Osteocyte (in vitro differentiated cells): ENCODE measurements around the gene CDC73. TPM values are rescaled to one million over a fixed set of nuclear protein-coding genes. Genes with fewer than 3 reads are reported as not detected.

Source experiments
- DNase-seq: peaks from one replicate; pipeline ENCODE4 v3.0.0; 2021; ENCODE audit warnings: mixed read lengths; ENCODE audit not compliant: unreplicated experiment; ENCODE audit errors: extremely low spot score
- H3K27ac Mint-ChIP-seq: one replicate; pipeline ENCODE4 v1.8.0; 2021; ENCODE audit warnings: mild to moderate bottlenecking, mixed read lengths; ENCODE audit not compliant: unreplicated experiment
- H3K27me3 Mint-ChIP-seq: one replicate; pipeline ENCODE4 v1.8.0; 2021; ENCODE audit warnings: mixed read lengths; ENCODE audit not compliant: unreplicated experiment
- H3K36me3 Mint-ChIP-seq: one replicate; pipeline ENCODE4 v1.8.0; 2021; ENCODE audit warnings: mixed read lengths; ENCODE audit not compliant: unreplicated experiment
- H3K4me1 Mint-ChIP-seq: one replicate; pipeline ENCODE4 v1.8.0; 2021; ENCODE audit warnings: mixed read lengths; ENCODE audit not compliant: unreplicated experiment
- H3K4me3 Mint-ChIP-seq: one replicate; pipeline ENCODE4 v1.8.0; 2021; ENCODE audit warnings: mild to moderate bottlenecking, moderate library complexity, mixed read lengths; ENCODE audit not compliant: unreplicated experiment
- H3K9me3 Mint-ChIP-seq: one replicate; pipeline ENCODE4 v1.8.0; 2021; ENCODE audit warnings: mixed read lengths; ENCODE audit not compliant: unreplicated experiment
- total RNA-seq: library from RNA; stranded (reverse); gene quantifications from 2 replicates; pipeline ENCODE4 v1.2.1, GENCODE V29; 2021
- TF ChIP-seq, protein P1 (sequence below): fragments of 200-600 bp; sonication (generic); IDR thresholded peaks from 2 replicates; pipeline ENCODE4 v1.5.0; 2021; ENCODE audit warnings: antibody characterized with exemption, mild to moderate bottlenecking, moderate library complexity

Gene CDC73
- total RNA-seq, 1 donor from 2014 or later: 73.3 TPM

DNA sequence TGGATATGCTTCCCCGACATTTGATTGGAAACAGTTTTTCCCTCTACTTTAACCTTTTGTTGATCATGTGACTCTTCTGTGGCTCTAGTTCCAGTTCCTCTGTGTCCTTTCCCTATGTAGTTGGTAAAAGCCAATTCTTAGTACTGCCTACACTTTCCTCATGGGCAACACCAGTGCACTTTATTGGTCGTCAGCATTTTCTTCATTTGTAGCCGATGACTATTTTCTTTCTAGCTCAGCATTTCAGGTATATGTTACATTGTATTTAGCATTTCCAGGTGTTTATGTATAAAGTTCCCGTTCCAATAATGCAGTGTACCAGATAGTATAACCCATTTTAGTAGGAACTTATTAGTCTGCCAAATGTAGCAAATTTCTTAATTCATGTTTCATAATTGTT is 92.2 kb downstream of the CDC73 start:
- no peak overlapping the region for H3K27ac Mint-ChIP-seq
- H3K27me3 Mint-ChIP-seq: no peaks in the 10 kb centered on the region
- peaks cover 12% of the 10 kb centered on the region for H3K9me3 Mint-ChIP-seq
- DNase-seq: no peak
- TF ChIP-seq, protein P1, sequence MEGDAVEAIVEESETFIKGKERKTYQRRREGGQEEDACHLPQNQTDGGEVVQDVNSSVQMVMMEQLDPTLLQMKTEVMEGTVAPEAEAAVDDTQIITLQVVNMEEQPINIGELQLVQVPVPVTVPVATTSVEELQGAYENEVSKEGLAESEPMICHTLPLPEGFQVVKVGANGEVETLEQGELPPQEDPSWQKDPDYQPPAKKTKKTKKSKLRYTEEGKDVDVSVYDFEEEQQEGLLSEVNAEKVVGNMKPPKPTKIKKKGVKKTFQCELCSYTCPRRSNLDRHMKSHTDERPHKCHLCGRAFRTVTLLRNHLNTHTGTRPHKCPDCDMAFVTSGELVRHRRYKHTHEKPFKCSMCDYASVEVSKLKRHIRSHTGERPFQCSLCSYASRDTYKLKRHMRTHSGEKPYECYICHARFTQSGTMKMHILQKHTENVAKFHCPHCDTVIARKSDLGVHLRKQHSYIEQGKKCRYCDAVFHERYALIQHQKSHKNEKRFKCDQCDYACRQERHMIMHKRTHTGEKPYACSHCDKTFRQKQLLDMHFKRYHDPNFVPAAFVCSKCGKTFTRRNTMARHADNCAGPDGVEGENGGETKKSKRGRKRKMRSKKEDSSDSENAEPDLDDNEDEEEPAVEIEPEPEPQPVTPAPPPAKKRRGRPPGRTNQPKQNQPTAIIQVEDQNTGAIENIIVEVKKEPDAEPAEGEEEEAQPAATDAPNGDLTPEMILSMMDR: no peak
- H3K4me1 Mint-ChIP-seq: peaks cover 32% of the 10 kb centered on the region
- H3K4me3 Mint-ChIP-seq: no peak overlapping the region
- peaks cover 58% of the 10 kb centered on the region for H3K36me3 Mint-ChIP-seq

DNA sequence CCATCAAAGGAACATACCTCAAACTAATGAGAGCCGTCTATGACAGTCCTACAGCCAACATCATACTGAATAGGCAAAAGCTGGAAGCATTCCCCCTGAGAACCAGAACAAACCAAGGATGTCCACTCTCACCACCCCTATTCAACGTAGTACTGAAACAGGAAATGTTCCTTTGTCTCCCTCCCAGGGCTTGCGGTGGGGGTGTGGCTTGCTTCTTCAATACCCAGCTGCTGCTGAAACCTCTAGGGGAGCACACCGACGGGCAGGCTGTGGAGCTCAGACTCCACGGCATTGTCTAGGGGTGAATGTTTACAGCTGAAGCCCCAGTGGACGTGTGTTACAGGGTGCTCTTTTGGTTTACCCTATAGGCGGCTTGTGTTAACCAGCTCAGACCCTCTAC is 95.1 kb downstream of the CDC73 start:
- peaks cover 27% of the 10 kb centered on the region for H3K4me1 Mint-ChIP-seq
- H3K4me3 Mint-ChIP-seq: no peak overlapping the region
- peaks cover 52% of the 10 kb centered on the region for H3K36me3 Mint-ChIP-seq
- no peak overlapping the region for H3K27ac Mint-ChIP-seq
- DNase-seq: no peak
- H3K27me3 Mint-ChIP-seq: no peaks in the 10 kb centered on the region
- peaks cover 8% of the 10 kb centered on the region for H3K9me3 Mint-ChIP-seq
- TF ChIP-seq, protein P1: no peak

DNA sequence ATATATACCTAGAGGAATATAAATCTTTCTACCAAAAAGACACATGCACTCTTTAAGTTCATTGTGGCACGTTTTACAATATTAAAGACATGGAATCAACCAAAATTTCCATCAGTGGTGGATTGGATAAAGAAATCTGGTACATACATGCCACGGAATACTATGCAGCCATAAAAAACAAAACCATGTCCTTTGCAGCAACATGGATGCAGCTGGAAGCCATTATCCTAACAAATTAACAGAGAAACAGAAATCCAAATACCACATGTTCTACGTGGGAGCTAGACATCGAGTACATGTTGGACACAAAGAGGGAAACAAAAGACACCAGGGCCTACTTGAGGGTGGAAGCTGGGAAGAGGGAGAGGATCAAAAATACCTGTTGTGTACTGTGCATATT is 97.6 kb downstream of the CDC73 start:
- H3K4me1 Mint-ChIP-seq: peaks cover 27% of the 10 kb centered on the region
- no peaks in the 10 kb centered on the region for H3K27me3 Mint-ChIP-seq
- DNase-seq: no peak
- H3K9me3 Mint-ChIP-seq: peaks cover 8% of the 10 kb centered on the region
- TF ChIP-seq, protein P1: no peak
- no peak overlapping the region for H3K27ac Mint-ChIP-seq
- H3K4me3 Mint-ChIP-seq: no peak overlapping the region
- peaks cover 48% of the 10 kb centered on the region for H3K36me3 Mint-ChIP-seq

DNA sequence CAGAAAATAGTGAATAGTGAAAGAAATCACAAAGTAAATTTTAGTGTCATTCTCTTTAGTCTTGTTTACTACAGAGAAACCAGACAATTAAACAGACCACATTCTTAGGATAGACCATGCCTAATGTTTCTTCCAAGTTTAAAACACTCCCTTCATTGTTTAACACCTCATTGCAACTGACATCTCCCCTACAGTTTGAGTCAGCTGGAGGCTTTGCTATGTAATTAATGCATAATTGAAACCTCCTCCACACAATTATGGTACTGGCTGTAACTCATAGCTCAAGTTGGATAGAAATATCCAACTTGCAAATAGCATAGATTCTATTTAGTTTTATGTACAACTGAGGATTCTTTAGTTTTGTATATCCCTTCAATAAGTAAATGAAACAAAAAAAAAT is 99.8 kb downstream of the CDC73 start:
- no peak for DNase-seq
- TF ChIP-seq, protein P1: no peak
- H3K27me3 Mint-ChIP-seq: no peaks in the 10 kb centered on the region
- H3K9me3 Mint-ChIP-seq: peaks cover 14% of the 10 kb centered on the region
- no peak overlapping the region for H3K4me3 Mint-ChIP-seq
- peaks cover 49% of the 10 kb centered on the region for H3K36me3 Mint-ChIP-seq
- peak overlapping the region; percentile 77 for H3K27ac Mint-ChIP-seq
- peaks cover 36% of the 10 kb centered on the region for H3K4me1 Mint-ChIP-seq

DNA sequence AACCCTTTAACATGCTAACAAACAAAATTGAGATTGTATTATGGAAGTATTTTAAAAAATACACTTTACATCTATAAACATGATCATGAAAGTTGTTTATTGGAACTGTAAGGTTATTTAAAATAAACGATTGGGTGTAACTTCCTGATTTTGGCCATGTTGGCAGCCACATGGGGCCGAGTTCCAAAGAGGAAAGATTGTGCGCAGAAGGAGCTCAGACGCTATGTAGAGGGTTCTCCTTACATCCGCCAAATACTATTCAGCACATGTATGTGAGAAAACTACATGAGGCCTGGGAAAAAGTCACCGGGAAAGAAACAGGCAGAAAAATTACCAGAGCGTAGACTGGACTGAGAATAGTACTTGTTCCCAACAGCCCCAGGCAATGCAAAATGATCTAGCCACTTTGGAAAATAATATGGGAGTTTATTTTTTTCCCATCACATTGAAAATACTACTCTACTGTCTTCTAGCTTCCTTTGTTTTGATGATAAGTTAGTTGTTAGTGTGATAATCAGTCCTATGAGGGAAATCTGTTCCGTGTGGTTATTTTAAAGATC is 100.3 kb downstream of the CDC73 start:
- peaks cover 16% of the 10 kb centered on the region for H3K9me3 Mint-ChIP-seq
- H3K27me3 Mint-ChIP-seq: no peaks in the 10 kb centered on the region
- H3K36me3 Mint-ChIP-seq: peaks cover 49% of the 10 kb centered on the region
- peaks cover 39% of the 10 kb centered on the region for H3K4me1 Mint-ChIP-seq
- TF ChIP-seq, protein P1: no peak
- DNase-seq: no peak
- no peak overlapping the region for H3K4me3 Mint-ChIP-seq
- peak overlapping the region; percentile 77 for H3K27ac Mint-ChIP-seq
